Measurements from ENCODE around the gene CPSF4L.
"Not testable (repeated sequence)": the region's sequence is repeated elsewhere in the genome, so short reads cannot be mapped to it uniquely, and the experiment has no call there.

The CPSF4L gene

GRCh38 chr17:73267648-73268537 lies 6.2 kb upstream of the CPSF4L start:
- DNase-seq = no peak

- no peak for DNase-seq
Observed at GRCh38 chr17:73266796-73267195, 5.1 kb upstream of the CPSF4L start.

GRCh38 chr17:73265646-73266640 lies 4.3 kb upstream of the CPSF4L start:
- DNase-seq = no peak

GRCh38 chr17:73264448-73264847 lies 2.8 kb upstream of the CPSF4L start:
- DNase-seq = not testable (repeated sequence)

- DNase-seq = no peak
Observed at GRCh38 chr17:73262676-73263642, 1.3 kb upstream of the CPSF4L start.

- no peak for DNase-seq
Observed at GRCh38 chr17:73261952-73262675, 434 bp upstream of the CPSF4L start.

GRCh38 chr17:73257516-73257915 lies 4.2 kb downstream of the CPSF4L start:
- DNase-seq = no peak

- DNase-seq = no peak
Observed at GRCh38 chr17:73256220-73256619, 5.5 kb downstream of the CPSF4L start.

GRCh38 chr17:73255671-73256181 lies 6.0 kb downstream of the CPSF4L start:
- peak; percentile 19 for DNase-seq

- DNase-seq = no peak
Observed at GRCh38 chr17:73251871-73252270, 9.8 kb downstream of the CPSF4L start.

- no peak for DNase-seq
Observed at GRCh38 chr17:73250851-73251640, 10.6 kb downstream of the CPSF4L start.

- DNase-seq = no peak
Observed at GRCh38 chr17:73249700-73250099, 12.0 kb downstream of the CPSF4L start.

- no peak for DNase-seq
Observed at GRCh38 chr17:73248532-73248931, 13.1 kb downstream of the CPSF4L start.

GRCh38 chr17:73247726-73248125 lies 14.0 kb downstream of the CPSF4L start:
- no peak for DNase-seq

GRCh38 chr17:73240561-73240960 lies 21.1 kb downstream of the CPSF4L start:
- DNase-seq = no peak

- no peak for DNase-seq
Observed at GRCh38 chr17:73237714-73238113, 24.0 kb downstream of the CPSF4L start.

GRCh38 chr17:73234736-73235135 lies 26.9 kb downstream of the CPSF4L start:
- no peak for DNase-seq

GRCh38 chr17:73232587-73233373 lies 28.9 kb downstream of the CPSF4L start:
- DNase-seq = peak; percentile 84

- peak; percentile 89 for DNase-seq
Observed at GRCh38 chr17:73231841-73232586, 29.7 kb downstream of the CPSF4L start.

Data from NCI-H2171 (cell line).